BLaER1 (cell line): ENCODE data around the gene KLHL29.

ENCODE experiments used
- H3K27ac ChIP-seq: shearing (Covaris generic); formaldehyde crosslinking; 2 replicates; pipeline ENCODE4 v1.8.1; 2022
- H3K27me3 ChIP-seq: shearing (Covaris generic); formaldehyde crosslinking; 2 replicates; pipeline ENCODE4 v1.8.1; 2022
- H3K36me3 ChIP-seq: shearing (Covaris generic); formaldehyde crosslinking; 2 replicates; pipeline ENCODE4 v1.8.1; 2022
- H3K4me1 ChIP-seq: shearing (Covaris generic); formaldehyde crosslinking; 2 replicates; pipeline ENCODE4 v1.8.1; 2022
- H3K4me2 ChIP-seq: shearing (Covaris generic); formaldehyde crosslinking; 2 replicates; pipeline ENCODE4 v1.8.1; 2022
- H3K4me3 ChIP-seq: shearing (Covaris generic); formaldehyde crosslinking; 2 replicates; pipeline ENCODE4 v1.8.1; 2022
- H3K9ac ChIP-seq: shearing (Covaris generic); formaldehyde crosslinking; 2 replicates; pipeline ENCODE4 v1.8.1; 2022
- H3K9me3 ChIP-seq: shearing (Covaris generic); formaldehyde crosslinking; 2 replicates; pipeline ENCODE4 v1.8.1; 2022
- H4K20me1 ChIP-seq: shearing (Covaris generic); formaldehyde crosslinking; 2 replicates; pipeline ENCODE4 v1.8.1; 2022
- Cebpa-rat ChIP-seq: shearing (Covaris generic); IDR thresholded peaks from 2 replicates; pipeline ENCODE4 v1.8.1; 2022

KLHL29 gene

DNA sequence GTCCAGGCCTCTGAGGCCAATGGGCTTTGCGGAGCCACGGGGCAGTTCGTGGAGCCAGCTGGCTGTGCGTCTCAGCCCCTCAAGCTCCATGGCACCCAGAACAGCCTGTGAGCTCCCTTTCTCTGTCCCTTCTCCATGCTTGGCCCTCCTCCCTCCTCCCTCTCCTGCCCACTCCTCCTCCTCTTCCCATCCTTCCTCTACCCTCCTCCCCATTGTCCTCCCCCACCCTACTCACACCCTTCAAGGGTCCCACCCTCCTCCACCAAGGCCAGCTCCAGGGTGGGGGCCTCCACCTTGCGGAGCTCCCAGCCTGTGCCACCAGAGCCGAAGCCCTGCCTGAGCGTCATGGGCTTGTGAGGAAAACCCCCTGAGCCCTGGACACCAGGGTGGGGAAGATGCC is 273.0 kb downstream of the KLHL29 start:
- Histone ChIP-seq H3K27ac (no peak overlapping the region), H3K4me1 (no peaks in the 10 kb centered on the region), H3K4me2 (no peak overlapping the region), H3K27me3 (no peaks in the 10 kb centered on the region), H3K9ac (no peak overlapping the region), H3K9me3 (no peaks in the 10 kb centered on the region), H4K20me1 (no peaks in the 10 kb centered on the region), H3K36me3 (no peaks in the 10 kb centered on the region), H3K4me3 (no peak overlapping the region)
- TF ChIP-seq Cebpa-rat = no peak

DNA sequence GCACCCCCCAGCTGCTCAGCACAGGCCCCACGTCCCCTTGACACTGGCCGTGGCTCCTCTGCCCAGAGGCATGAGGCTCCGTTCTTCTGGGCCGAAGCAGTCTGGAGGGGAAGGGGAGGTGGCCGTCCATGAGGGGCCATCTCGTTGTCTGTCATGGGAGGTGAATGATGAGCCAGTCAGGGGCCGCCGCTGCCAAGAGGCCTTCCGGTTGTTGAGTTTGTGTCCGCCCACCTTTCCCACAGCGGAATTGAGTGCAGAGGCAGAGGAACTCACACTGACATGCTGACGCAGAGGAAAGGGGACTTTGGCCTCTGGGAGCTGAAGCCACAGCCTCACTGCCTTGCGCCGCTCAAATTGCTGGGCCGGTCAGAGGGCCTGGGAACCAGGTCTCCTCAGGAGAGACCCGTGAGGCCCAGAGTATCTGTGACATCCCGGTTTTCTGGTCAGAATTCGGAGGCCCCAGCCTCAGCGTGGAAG is 273.5 kb downstream of the KLHL29 start:
- H3K27me3 ChIP-seq = no peaks in the 10 kb centered on the region
- no peaks in the 10 kb centered on the region for H3K36me3 ChIP-seq
- no peak for TF ChIP-seq Cebpa-rat
- H3K4me3 ChIP-seq = no peak overlapping the region
- H3K27ac ChIP-seq = no peak overlapping the region
- no peak overlapping the region for H3K4me2 ChIP-seq
- H4K20me1 ChIP-seq = no peaks in the 10 kb centered on the region
- no peak overlapping the region for H3K9ac ChIP-seq
- H3K9me3 ChIP-seq = no peaks in the 10 kb centered on the region
- no peaks in the 10 kb centered on the region for H3K4me1 ChIP-seq

DNA sequence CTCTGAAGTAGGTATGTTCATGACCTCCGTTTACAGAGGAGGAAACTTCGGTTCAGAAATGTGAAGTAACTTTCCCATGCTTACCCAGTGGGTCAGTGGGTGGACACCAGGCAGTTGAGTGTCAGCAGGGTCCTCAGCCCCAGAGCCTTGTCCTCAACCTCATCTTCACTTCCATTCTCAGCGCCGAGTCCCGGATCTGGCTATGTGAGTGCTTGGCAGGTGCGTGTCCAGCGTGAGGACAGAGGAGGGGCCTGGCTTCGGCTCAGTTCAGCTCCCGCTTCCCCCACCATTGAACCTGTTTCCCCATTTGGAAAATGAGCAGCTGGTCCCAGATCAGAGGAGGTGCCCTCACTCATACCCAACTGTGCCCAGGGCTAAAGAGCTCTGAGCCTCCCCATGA is 274.3 kb downstream of the KLHL29 start:
- H3K4me2 ChIP-seq = no peak overlapping the region
- no peaks in the 10 kb centered on the region for H3K4me1 ChIP-seq
- no peak overlapping the region for H3K4me3 ChIP-seq
- no peaks in the 10 kb centered on the region for H3K36me3 ChIP-seq
- TF ChIP-seq Cebpa-rat = no peak
- no peaks in the 10 kb centered on the region for H4K20me1 ChIP-seq
- no peak overlapping the region for H3K27ac ChIP-seq
- H3K27me3 ChIP-seq = no peaks in the 10 kb centered on the region
- no peak overlapping the region for H3K9ac ChIP-seq
- no peaks in the 10 kb centered on the region for H3K9me3 ChIP-seq

DNA sequence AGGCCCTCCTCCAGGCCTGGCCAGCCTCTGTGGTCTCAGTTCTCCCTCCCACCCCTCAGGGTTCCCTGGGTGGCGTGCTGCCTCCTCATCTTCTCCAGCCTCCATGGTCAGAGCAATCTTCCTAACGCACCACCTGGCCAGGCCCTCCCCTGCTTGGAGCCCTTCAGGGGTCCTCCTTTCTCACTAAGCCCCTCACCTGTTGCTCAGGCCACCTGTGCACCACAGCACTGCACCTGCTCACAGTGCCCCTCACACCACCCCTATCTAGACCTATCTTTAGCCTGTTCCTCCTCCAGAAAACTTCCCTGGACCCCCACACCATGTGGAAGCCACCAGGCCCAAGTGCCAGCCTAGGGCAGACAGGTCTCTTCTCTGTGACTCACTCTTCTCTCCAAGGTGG is 274.8 kb downstream of the KLHL29 start:
- Histone ChIP-seq H4K20me1 (no peaks in the 10 kb centered on the region), H3K9ac (no peak overlapping the region)
- no peak for TF ChIP-seq Cebpa-rat

DNA sequence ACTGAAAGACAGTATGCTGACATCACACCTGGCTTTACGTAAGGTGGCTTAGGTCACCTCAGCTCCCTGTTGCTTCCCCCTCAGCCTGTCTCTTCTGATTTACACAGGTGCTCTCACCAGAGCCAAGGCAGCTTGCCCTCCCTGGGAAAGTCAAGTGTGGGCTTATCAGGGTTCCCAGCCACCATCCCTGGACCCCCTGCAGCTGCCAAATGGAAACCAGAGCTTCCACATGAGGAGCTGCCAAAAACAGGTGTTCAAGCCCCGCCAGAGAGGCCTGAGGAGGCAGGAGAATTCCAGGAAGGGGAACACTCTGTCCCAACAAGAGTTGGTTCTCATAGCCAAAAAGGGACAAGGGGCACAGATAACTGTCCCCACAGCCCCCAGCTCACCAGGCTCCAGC is 275.3 kb downstream of the KLHL29 start:
- no peaks in the 10 kb centered on the region for H3K27me3 ChIP-seq
- TF ChIP-seq Cebpa-rat = no peak
- H3K36me3 ChIP-seq = no peaks in the 10 kb centered on the region

More for the DNA sequence above, 274.8 kb downstream of the KLHL29 start:
- Histone ChIP-seq H3K4me1 (no peaks in the 10 kb centered on the region), H3K4me3 (no peak overlapping the region), H3K27me3 (no peaks in the 10 kb centered on the region), H3K4me2 (no peak overlapping the region), H3K27ac (no peak overlapping the region), H3K9me3 (no peaks in the 10 kb centered on the region), H3K36me3 (no peaks in the 10 kb centered on the region)

DNA sequence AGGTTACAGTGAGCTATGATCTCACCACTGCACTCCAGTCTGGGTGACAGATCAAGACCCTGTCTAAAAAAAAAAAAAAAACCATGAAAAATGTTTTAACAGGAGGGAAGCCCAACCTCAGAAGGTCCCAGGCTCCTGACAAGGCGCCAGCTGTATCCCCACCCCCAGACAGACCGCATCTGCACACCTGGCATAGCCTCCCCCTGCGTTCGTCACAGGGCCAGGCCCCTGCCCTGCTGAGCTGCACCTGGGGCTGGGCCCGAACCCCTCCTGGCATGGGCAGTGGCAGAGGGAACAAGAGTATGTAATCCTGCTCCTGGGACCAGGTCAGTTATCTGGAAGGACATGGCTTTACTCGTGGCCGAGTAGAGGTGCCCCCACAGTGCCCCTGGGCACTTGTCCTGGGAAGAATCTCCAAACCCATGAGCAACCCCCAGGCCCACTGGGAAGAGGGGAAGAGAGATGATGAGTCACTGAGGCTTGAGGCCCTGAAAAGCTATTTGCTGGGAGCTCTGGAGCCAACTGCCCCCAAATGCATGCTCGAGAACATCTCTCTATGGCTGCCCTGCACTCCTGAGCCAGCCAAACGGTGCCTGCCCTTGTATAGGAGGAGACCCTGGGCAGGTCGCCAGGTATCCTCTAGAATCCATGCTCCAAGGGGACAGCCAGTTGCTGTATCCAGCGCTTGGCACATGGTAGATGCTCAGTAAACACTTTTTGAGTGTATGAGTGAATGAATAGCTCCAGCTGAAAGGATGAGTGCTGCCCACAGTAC is 276.5 kb downstream of the KLHL29 start:
- Histone ChIP-seq H3K36me3 (no peaks in the 10 kb centered on the region), H3K27ac (no peak overlapping the region), H3K4me2 (no peak overlapping the region), H4K20me1 (no peaks in the 10 kb centered on the region), H3K9ac (no peak overlapping the region), H3K4me1 (no peaks in the 10 kb centered on the region), H3K9me3 (no peaks in the 10 kb centered on the region), H3K27me3 (no peaks in the 10 kb centered on the region), H3K4me3 (no peak overlapping the region)
- no peak for TF ChIP-seq Cebpa-rat

More for the DNA sequence above, 275.3 kb downstream of the KLHL29 start:
- H3K4me3 ChIP-seq = no peak overlapping the region
- no peaks in the 10 kb centered on the region for H3K9me3 ChIP-seq
- H3K4me2 ChIP-seq = no peak overlapping the region
- H3K27ac ChIP-seq = no peak overlapping the region
- no peak overlapping the region for H3K9ac ChIP-seq
- H4K20me1 ChIP-seq = no peaks in the 10 kb centered on the region
- no peaks in the 10 kb centered on the region for H3K4me1 ChIP-seq

DNA sequence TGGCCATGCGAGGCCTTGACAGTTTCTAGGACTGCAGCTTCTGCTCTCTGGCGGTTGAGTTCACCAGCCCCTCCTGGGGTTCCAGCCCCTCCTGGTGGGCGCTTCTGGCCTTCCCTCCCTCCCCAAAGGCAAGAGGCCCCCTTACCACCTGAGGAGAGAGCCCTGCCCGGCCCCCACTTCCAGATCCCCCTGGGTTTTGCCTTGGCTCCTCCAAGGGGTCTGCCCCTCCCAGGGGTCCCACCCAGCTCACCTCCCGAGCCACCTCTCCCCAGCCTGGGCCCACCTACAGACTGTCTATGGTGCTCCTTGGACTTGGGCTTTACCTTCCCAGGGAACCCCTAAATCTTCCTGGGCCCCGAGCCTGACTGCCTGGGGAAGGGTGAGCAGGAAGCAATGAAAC is 277.5 kb downstream of the KLHL29 start:
- Histone ChIP-seq H3K4me1 (no peaks in the 10 kb centered on the region), H3K36me3 (no peaks in the 10 kb centered on the region), H3K27me3 (no peaks in the 10 kb centered on the region), H3K9ac (no peak overlapping the region), H3K9me3 (no peaks in the 10 kb centered on the region), H3K4me3 (no peak overlapping the region), H3K27ac (no peak overlapping the region), H4K20me1 (no peaks in the 10 kb centered on the region), H3K4me2 (no peak overlapping the region)
- TF ChIP-seq Cebpa-rat = no peak

DNA sequence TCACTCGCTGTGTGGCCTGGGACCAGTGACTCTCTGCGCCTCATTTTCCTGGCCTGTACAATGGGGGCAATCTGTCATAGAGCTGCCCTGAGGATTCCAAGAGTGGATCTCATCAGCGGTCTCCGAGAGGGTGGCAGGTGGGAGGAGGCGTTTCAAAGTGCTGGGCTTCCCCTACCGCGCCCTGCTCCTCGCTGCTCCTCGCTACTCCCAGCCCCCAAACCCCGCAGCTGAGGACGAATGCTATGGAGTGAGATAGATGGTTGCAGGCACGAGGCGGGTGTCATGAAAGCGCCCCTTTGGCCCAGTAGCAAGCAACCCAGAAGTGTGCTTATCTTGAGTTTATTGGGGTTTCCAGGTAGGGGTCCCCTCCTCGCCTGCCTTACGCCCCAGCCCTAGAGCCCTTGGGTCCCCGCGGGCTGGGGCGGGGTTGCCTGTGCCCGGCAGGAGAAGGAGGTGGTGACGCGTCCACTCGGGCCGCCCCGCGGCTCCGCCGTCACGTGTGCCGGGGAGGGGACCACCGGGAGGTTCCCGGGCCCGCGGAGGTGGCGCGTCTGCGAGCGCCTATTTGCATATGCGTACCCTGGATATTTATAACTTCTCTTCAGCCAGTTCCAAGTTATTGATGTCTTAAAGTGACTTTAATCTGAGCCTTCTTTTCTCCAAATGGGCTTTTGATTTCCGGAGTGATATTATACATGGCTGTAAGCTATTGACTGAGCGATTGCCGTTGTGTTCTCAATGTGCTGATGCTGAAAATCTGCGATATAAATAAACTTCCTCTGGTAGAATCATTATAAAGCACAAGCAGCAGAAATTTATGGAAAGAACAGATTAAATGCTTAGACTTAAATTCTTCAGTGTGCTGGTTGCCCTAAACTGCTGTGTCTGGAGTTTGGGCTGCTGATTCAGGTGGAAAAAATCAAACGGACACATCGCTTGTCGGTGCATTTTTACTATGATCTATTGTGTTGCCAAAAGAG is 278.3 kb downstream of the KLHL29 start:
- Histone ChIP-seq H3K27ac (no peak overlapping the region), H3K9ac (no peak overlapping the region), H3K9me3 (no peaks in the 10 kb centered on the region), H3K4me3 (no peak overlapping the region), H3K4me2 (no peak overlapping the region), H3K4me1 (no peaks in the 10 kb centered on the region), H4K20me1 (no peaks in the 10 kb centered on the region), H3K27me3 (no peaks in the 10 kb centered on the region), H3K36me3 (no peaks in the 10 kb centered on the region)
- TF ChIP-seq Cebpa-rat = no peak

DNA sequence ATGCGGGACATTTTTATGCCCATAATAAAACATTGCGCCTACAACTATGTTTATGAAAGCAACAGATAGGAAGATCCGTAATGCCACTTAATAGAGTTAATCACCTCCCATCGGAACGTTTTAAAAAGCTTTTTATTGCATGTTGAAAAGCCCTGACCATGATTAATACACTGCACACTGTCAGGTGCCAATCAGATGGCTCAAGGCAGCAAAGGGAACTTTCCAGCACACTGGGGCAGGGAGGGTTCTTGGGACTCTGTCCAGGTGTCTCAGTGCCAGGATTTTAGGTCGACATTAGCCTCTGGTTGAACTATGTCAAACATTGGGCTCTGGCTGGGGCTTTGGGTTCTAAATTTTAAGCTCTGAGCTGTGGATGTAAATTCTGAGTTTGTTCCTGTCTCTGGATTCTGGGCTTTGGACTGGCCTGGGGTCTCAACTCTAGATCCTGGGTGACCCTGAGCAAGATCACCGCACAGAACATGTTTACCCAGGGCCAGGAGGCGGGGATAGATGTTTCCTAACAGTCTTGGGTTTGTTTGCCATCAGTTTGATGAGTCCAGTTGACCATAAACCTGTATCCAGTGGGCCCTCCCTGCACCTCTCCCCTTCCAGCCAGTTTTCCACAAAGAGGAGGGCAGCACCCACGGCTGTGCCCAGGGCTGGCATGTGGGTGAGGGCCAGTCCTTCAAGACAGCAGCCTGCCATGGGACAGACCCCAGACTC is 279.2 kb downstream of the KLHL29 start:
- no peaks in the 10 kb centered on the region for H3K36me3 ChIP-seq
- no peak overlapping the region for H3K27ac ChIP-seq
- H3K4me1 ChIP-seq = no peaks in the 10 kb centered on the region
- no peaks in the 10 kb centered on the region for H3K27me3 ChIP-seq
- H4K20me1 ChIP-seq = no peaks in the 10 kb centered on the region
- H3K9me3 ChIP-seq = no peaks in the 10 kb centered on the region
- TF ChIP-seq Cebpa-rat = no peak
- no peak overlapping the region for H3K9ac ChIP-seq
- H3K4me2 ChIP-seq = no peak overlapping the region
- no peak overlapping the region for H3K4me3 ChIP-seq
